HepG2 (cell line): ENCODE data around the gene CDKN3.

Source experiments
- CEBPB ChIP-seq: IDR thresholded peaks from 2 replicates; pipeline ENCODE4 v1.6.1; 2011; ENCODE audit warnings: low read depth, low read length, improper control_type of control experiment, borderline replicate concordance
- CTCF ChIP-seq: sonication (generic); formaldehyde crosslinking; IDR thresholded peaks from 2 replicates; pipeline ENCODE4 v1.5.0; 2020; ENCODE audit warnings: mild to moderate bottlenecking, missing genetic modification reagents, moderate library complexity
- MIER2 ChIP-seq: IDR thresholded peaks from 2 replicates; pipeline ENCODE4 v1.6.1; 2016; ENCODE audit warnings: missing biosample characterization, missing genetic modification reagents
- MIXL1 ChIP-seq: IDR thresholded peaks from 2 replicates; pipeline ENCODE4 v1.6.1; 2016
- MTA3 ChIP-seq: sonication (generic); formaldehyde crosslinking; IDR thresholded peaks from 2 replicates; pipeline ENCODE4 v1.4.0; 2020; ENCODE audit warnings: missing genetic modification reagents
- NFRKB ChIP-seq: fragments of 450-650 bp; IDR thresholded peaks from 2 replicates; pipeline ENCODE4 v1.6.1; 2017
- ZNF205 ChIP-seq: IDR thresholded peaks from 2 replicates; pipeline ENCODE4 v1.6.1; 2018; ENCODE audit warnings: missing biosample characterization, missing genetic modification reagents
- ZNF430 ChIP-seq: sonication (generic); formaldehyde crosslinking; IDR thresholded peaks from 2 replicates; pipeline ENCODE4 v1.9.0; 2021; ENCODE audit warnings: mild to moderate bottlenecking, missing genetic modification reagents

- TF ChIP-seq CTCF (no peak), ZNF205 (CRISPR knock-in tag) (no peak), MTA3 (CRISPR knock-in tag) (no peak), MIXL1 (no peak), MIER2 (CRISPR knock-in tag) (no peak), CEBPB (no peak), NFRKB (no peak), ZNF430 (no peak)
Measured at GRCh38 chr14:54356172-54356571, 40.6 kb upstream of the CDKN3 start.
